ENCODE data around the gene SLC35A3.

SLC35A3 gene

DNA sequence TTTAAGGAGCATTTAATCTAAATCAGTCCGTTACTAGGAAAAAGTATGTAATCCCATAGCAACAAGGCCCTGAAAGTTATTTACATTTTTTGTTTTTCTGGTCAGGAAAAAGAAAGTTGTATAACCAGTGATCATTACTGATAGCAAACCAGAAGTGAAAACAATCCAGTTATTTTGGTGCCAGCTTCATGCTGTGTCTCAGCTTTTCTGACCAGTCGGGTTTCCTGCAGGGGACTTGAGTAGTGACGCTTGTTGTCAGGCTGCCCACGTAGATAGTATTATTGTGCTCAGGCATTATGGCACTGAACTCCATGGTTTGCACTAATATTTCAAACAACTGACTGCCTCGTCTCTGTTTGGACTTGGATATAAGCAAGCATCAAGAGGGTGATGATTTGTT, 107.7 kb downstream of the SLC35A3 start:
- no peak for DNase-seq (ENCODE audit: low spot score)

DNA sequence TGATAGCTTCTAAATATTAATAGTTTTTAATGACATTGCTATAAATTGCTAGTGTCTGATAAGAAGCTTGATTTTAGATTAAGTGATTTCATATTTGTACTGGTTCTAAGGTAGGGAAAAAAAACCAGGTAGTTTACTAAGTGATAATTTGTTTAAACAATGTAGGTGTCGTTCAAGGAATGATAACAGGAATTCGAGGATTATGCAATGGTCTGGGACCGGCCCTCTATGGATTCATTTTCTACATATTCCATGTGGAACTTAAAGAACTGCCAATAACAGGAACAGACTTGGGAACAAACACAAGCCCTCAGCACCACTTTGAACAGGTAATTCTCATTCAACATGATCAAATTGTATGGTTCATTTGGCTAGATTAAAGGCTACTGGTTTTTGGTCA, 110.5 kb downstream of the SLC35A3 start:
- no peak for DNase-seq (ENCODE audit: low spot score)
